EL (cell line): ENCODE results near the gene KIF20B.
A peak's percentile ranks its signal among the peaks of the same experiment; 100 is the strongest.

ENCODE experiments used
- DNase-seq: peaks from one replicate; pipeline ENCODE4 v3.0.0-alpha.2; 2016

Gene KIF20B

GRCh38 chr10:89701242-89702120 is at the start of gene KIF20B:
TSS of gene KIF20B (plus strand) at chr10:89701590. CDS start at chr10:89705295, 3,705 bp downstream.
- peak; percentile 97 for DNase-seq

- no peak for DNase-seq
Measured at GRCh38 chr10:89651916-89652573, 49.3 kb upstream of the KIF20B start.

GRCh38 chr10:89652806-89653370 is 48.5 kb upstream of the KIF20B start:
- DNase-seq, result no peak

- peak; percentile 65 for DNase-seq
Measured at GRCh38 chr10:89653410-89653869, 48.0 kb upstream of the KIF20B start.

- no peak for DNase-seq
Measured at GRCh38 chr10:89655722-89656121, 45.7 kb upstream of the KIF20B start.

- DNase-seq, result no peak
Measured at GRCh38 chr10:89657302-89657701, 44.1 kb upstream of the KIF20B start.

- DNase-seq, result peak; percentile 78
Measured at GRCh38 chr10:89659143-89660131, 42.0 kb upstream of the KIF20B start.

GRCh38 chr10:89662596-89662995 is 38.8 kb upstream of the KIF20B start:
- peak; percentile 24 for DNase-seq

GRCh38 chr10:89663144-89663543 is 38.2 kb upstream of the KIF20B start:
- no peak for DNase-seq

GRCh38 chr10:89664203-89664602 is 37.2 kb upstream of the KIF20B start:
- no peak for DNase-seq

GRCh38 chr10:89665302-89665701 is 36.1 kb upstream of the KIF20B start:
- DNase-seq, result no peak

GRCh38 chr10:89666138-89666537 is 35.3 kb upstream of the KIF20B start:
- DNase-seq, result no peak

GRCh38 chr10:89668386-89669071 is 32.9 kb upstream of the KIF20B start:
- no peak for DNase-seq

GRCh38 chr10:89669985-89670384 is 31.4 kb upstream of the KIF20B start:
- no peak for DNase-seq

- no peak for DNase-seq
Measured at GRCh38 chr10:89670926-89671325, 30.5 kb upstream of the KIF20B start.

- no peak for DNase-seq
Measured at GRCh38 chr10:89677341-89677740, 24.0 kb upstream of the KIF20B start.

- no peak for DNase-seq
Measured at GRCh38 chr10:89679986-89680385, 21.4 kb upstream of the KIF20B start.

- no peak for DNase-seq
Measured at GRCh38 chr10:89683883-89684282, 17.5 kb upstream of the KIF20B start.

- DNase-seq, result peak; percentile 60
Measured at GRCh38 chr10:89684604-89685003, 16.8 kb upstream of the KIF20B start.

- DNase-seq, result no peak
Measured at GRCh38 chr10:89685936-89686335, 15.5 kb upstream of the KIF20B start.

- no peak for DNase-seq
Measured at GRCh38 chr10:89690027-89690426, 11.4 kb upstream of the KIF20B start.

GRCh38 chr10:89692416-89692815 is 9.0 kb upstream of the KIF20B start:
- no peak for DNase-seq
